GM12878 (cell line): ENCODE data around the gene AEBP1.

ENCODE experiments used
- CTCF ChIP-seq, 3 experiments: IDR thresholded peaks in 2 of 3; conservative IDR thresholded peaks in 1 of 3; 2 replicates each; pipeline ENCODE4 v1.5.1; 2011; ENCODE audit warnings: low read depth in 3 of 3, low read length in 3 of 3, mild to moderate bottlenecking in 3 of 3, control low read depth in 2 of 3, moderate library complexity in 2 of 3, inconsistent platforms in 1 of 3, mixed read lengths in 1 of 3; ENCODE audit not compliant: control insufficient read depth in 2 of 3, insufficient read depth in 1 of 3; ENCODE audit errors: extremely low read depth in 1 of 3
- RAD21 ChIP-seq: IDR thresholded peaks from 2 replicates; pipeline ENCODE4 v1.6.1; 2011; ENCODE audit warnings: mild to moderate bottlenecking, low read depth, low read length, moderate library complexity; ENCODE audit not compliant: insufficient read depth
- SP1 ChIP-seq: IDR thresholded peaks from one replicate; pipeline ENCODE4 v1.6.1; 2011; ENCODE audit warnings: low read depth, low read length

- TF ChIP-seq SP1 (no peak), RAD21 (no peak), CTCF (IDR thresholded peaks at IDR 0.05 in 2 of 3, conservative IDR thresholded peaks at IDR 0.05 in 1 of 3; ENCODE audit: control insufficient read depth in 2 of 3, extremely low read depth in 1 of 3, insufficient read depth in 1 of 3, low read depth in 3 of 3, low read length in 3 of 3) (no peak)
Observed at GRCh38 chr7:44127161-44127560, 23.0 kb downstream of the AEBP1 start.
